Choroid plexus epithelial cell (primary cell): ENCODE measurements around the gene UBE2Z.

Experiments used
- DNase-seq: peaks from one replicate; pipeline ENCODE4 v3.0.0-alpha.2; 2010; ENCODE audit warnings: low read depth
- H3K4me3 ChIP-seq: 2 replicates; pipeline ENCODE4 v1.5.1; 2011; ENCODE audit warnings: low read depth, mild to moderate bottlenecking, control low read depth, low read length, moderate library complexity
- TF ChIP-seq, protein P1 (sequence below): conservative IDR thresholded peaks from 2 replicates; pipeline ENCODE4 v1.5.1; 2011; ENCODE audit warnings: low read depth, mild to moderate bottlenecking, control low read depth, inconsistent platforms, low read length, moderate library complexity

Gene UBE2Z

GRCh38 chr17:48890086-48890485 lies 18.1 kb upstream of the UBE2Z start:
- DNase-seq = no peak
- TF ChIP-seq, protein P1, sequence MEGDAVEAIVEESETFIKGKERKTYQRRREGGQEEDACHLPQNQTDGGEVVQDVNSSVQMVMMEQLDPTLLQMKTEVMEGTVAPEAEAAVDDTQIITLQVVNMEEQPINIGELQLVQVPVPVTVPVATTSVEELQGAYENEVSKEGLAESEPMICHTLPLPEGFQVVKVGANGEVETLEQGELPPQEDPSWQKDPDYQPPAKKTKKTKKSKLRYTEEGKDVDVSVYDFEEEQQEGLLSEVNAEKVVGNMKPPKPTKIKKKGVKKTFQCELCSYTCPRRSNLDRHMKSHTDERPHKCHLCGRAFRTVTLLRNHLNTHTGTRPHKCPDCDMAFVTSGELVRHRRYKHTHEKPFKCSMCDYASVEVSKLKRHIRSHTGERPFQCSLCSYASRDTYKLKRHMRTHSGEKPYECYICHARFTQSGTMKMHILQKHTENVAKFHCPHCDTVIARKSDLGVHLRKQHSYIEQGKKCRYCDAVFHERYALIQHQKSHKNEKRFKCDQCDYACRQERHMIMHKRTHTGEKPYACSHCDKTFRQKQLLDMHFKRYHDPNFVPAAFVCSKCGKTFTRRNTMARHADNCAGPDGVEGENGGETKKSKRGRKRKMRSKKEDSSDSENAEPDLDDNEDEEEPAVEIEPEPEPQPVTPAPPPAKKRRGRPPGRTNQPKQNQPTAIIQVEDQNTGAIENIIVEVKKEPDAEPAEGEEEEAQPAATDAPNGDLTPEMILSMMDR = no peak
- H3K4me3 ChIP-seq = no peak overlapping the region

DNA sequence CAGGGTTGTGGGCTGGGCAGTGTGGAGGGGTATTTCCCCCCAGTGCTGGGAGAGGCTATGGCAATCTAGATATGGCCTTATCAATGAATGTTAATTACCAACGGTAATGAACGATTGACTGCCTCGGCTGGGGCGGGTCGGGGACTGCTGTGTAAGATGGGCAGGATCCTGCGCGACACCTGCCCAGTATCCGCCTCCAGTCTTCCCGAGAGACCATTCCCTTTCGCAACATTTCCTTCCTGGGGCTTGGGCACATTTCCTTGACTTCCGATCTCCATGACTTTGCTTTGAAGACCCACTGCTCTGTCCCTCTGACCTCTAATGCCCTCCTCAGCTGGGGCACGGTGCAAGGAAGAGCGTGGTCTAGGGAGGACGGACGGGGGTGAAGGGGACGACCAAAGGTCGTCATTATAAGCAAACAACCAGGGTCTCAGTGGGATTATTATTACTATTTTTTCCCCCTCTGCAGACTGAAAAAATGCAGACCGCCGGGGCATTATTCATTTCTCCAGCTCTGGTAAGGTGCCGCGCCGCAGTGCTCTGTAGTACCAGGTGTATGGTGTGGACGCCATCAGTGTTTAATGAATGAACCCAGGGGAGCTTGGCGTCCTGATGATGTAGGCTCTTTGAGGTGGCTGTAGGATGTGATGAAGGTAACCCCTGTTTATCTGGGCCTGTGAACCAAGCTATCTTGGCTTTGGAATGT lies 15.1 kb upstream of the UBE2Z start:
- DNase-seq = no peak
- H3K4me3 ChIP-seq = peak overlapping the region; percentile 99
- TF ChIP-seq, protein P1 = no peak

- TF ChIP-seq, protein P1 = no peak
- no peak for DNase-seq
- H3K4me3 ChIP-seq = peak overlapping the region; percentile 99
Measured at GRCh38 chr17:48893646-48894508, 14.3 kb upstream of the UBE2Z start.

- H3K4me3 ChIP-seq = no peak overlapping the region
- DNase-seq = no peak
- TF ChIP-seq, protein P1 = no peak
Measured at GRCh38 chr17:48894886-48895285, 13.3 kb upstream of the UBE2Z start.

DNA sequence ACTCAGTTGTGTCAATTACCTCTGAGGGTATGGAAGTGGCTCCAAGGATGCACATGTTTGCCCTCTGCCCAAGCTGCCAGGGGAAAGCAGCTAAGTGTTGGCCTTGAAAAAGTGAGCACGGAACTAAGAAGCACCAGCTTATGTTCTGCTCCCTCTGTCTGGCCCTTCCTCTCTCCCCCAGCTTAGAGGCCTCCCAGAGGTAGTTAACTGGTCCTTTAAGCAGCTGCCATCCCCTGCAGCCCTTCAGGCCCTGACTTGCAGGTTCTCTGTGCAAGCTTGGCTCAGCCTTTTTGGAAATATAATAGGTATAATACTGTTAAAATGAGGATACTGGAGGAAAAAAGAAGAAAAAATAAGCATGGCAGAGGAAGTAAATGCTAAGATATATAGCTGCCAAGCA lies 7.0 kb upstream of the UBE2Z start:
- TF ChIP-seq, protein P1 = no peak
- no peak for DNase-seq
- H3K4me3 ChIP-seq = no peak overlapping the region

DNA sequence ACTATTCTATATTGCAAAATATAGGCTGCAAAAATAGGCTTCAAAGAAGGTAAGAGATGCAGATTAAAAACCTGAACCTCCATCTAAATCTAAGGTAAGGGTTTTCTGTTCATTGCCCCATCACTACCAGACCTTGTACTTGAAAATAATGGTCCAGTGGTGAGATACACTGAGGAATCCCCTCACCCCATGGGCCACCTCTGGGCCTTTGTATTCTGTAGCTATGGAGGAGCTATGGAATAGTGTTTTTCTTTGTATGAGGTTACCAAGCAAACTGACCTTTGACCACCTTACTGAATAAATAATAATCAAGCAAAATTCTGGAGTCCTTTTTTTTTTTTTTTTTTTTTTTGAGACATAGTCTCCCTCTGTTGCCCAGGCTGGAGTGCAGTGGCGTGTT lies 4.8 kb upstream of the UBE2Z start:
- DNase-seq = no peak
- TF ChIP-seq, protein P1 = no peak
- no peak overlapping the region for H3K4me3 ChIP-seq
